Anterior cingulate cortex (tissue), 58 donors: Measurements from ENCODE around the gene APOBEC3A.
A peak's percentile ranks its signal among the peaks of the same experiment; 100 is the strongest.

Experiments
- DNase-seq, 58 donors: peaks; one replicate each; lab custom pipeline; 2025; lab: John Stamatoyannopoulos, UW

Gene APOBEC3A

DNA sequence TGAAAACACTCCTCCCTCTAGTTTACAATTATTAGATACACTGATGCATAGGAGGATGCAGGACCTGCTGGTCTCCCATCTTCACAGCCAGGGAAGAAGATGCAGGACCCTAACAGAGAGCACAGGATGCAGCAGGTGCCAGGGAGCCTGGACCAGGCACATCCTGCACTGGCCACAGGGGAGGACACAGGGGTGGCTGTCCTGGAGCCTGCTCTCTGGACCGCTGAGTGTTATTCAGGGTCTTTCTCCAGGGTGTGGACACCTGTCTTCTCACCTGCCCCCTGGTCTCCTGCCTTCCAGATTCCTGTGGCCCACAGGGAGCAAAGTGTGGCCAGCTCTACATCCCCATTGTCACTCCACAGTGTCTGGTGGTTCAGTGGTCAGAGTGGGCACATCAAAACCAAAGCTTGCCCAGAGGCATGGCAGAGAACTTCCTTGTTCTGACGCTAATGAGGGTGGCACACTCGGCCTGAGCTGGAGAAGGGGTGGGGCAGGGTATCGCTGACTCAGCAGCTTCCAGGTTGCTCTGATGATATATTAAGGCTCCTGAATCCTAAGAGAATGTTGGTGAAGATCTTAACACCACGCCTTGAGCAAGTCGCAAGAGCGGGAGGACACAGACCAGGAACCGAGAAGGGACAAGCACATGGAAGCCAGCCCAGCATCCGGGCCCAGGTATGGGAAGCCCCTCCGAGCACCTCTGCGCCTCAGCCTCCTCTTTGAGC lies at the start of gene APOBEC3A:
Gene APOBEC3A, plus strand, starts transcription at position 564 of the 725 bp plus-strand sequence. Its CDS starts 83 bp downstream, at position 647.
- DNase-seq: no peak

DNA sequence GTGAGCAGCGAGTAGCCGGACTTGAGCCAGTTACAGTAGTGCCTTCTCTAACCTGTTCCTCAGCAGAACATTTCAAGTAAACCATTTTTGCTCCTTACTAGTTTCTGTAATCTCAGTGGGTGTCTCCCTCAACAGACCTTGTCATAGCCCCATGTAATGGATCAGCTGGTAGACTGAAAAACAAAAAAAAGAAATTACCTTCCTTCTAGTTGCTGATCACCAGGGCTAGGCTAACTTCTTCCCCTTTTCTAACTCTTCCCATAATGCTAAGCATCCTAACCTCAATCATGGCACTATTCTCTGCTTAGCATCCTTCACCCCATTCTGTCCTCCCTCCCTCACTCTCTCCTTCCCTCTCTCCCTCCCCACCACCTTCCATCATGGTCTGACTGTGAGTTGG lies 49.6 kb upstream of the APOBEC3A start:
- DNase-seq: no peak

DNA sequence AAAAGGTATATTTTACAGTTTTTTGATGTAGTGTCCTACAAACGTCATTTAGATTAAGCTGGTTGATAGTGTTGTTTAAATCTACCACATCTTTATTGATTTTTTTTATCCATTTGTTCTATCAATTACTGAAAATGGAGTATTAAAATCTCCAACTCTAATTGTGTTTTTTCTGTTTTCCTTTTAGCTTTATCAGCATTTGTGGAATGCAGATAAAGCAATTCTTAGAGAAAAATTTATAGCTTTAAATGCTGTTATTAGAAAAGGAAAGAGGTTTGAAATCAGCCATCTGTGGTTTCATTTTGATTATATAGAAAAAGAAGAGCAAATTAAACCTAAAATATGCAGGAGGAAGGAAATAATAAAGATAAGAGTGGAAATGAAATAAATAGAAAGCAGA lies 46.0 kb upstream of the APOBEC3A start:
- DNase-seq: no peak

DNA sequence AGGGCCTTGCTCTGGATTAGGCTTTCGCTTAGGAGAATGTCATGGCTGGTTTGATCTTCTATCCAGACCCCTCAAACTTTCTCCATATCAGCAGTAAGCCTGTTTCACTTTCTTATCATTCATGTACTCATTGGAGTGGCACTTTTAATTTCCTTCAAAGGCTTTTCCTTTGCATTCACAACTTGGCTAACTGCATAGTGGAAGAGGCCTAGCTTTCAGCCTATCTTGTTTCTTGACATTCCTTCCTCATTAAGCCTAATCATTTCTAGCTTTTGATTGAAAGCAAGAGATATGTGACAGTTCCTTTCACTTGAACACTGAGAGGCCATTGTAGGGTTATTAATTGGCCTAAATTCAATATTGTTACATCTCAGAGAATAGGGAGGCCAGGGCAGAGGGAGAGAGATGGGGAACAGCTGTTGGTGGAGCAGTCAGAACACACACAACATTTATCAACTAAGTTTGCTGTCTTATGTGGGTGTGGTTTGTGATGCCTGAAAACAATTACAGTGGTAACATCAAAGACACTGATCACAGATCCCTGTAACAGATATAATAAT lies 37.7 kb upstream of the APOBEC3A start:
- DNase-seq: no peak

DNA sequence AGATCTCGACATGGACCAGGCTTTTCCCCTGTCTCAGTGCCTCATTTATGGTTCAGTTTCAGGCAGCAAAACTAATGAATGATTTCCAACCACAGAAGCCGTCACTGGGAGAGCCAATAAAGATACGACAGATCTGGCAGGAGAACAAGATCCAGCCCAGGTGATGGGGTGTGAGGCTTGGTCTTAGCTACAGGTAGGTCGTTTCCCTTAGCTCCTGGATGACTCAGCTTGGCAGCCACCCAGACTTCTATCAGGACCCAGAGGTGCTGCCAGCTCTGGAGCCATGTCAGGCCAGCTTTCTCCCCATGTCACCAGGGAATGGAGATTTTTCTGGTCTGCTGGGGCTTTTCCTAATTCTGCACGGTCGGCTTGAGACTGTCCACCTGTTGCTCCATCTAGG lies 36.3 kb upstream of the APOBEC3A start:
- no peak for DNase-seq

DNA sequence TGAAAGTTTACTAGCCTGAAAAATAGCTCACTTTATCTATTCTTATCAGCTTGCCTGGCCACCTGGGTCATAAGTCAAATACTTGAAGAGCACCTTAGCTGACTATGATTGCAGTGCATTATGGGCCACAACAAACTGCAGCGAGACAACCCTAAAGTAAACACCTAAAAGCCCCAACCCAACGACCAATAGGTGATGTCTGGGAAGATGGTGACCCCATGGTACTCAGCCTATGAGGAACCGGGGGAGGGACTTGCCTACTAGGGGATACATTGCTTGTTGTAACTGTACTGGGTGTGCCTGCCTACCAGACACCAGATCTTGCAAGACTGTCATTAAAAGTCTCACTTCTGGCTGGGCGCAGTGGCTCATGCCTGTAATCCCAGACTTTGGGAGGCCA lies 35.6 kb upstream of the APOBEC3A start:
- no peak for DNase-seq

DNA sequence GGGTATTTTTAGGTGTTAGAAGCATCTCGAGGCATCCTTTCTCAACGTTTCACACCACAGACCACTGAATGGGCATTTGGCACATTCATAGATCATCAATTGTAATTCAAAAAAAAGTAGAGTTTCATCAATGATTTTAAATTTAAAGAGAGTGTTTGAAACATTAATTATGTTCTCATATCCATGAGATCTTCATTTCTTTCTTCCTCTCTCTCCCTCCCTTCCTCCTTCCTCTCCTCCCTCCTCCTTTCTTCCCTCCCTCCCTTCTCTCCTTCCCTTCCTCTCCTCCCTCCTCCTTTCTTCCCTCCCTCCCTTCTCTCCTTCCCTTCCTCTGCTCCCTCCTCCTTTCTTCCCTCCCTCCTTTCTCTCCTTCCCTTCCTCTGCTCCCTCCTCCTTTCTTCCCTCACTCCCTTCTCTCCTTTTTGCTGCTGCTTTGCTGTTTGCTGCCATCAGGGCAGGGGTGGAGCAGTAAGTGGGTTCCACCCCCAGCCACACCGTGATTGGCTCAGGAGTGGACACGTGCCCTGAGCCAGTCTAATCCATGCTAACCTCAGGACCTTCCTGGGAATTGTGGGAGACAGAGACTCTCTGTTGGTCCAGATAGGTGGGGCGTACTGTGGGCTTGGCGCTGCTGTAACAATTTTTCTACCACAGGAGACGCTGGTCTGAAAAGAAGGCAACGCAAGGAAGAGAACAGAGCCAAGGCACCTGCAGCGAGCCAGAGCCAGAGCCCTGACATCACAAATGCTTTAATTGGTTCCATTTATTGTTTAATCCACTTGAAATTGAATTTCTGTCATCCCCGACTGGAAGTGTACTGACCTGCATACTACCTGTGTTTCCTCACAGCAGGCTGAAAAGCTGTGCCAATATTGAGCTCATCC lies 33.7 kb upstream of the APOBEC3A start:
- DNase-seq: peak in 55 of 58 donors; percentile 9 to 88 (median 73)

DNA sequence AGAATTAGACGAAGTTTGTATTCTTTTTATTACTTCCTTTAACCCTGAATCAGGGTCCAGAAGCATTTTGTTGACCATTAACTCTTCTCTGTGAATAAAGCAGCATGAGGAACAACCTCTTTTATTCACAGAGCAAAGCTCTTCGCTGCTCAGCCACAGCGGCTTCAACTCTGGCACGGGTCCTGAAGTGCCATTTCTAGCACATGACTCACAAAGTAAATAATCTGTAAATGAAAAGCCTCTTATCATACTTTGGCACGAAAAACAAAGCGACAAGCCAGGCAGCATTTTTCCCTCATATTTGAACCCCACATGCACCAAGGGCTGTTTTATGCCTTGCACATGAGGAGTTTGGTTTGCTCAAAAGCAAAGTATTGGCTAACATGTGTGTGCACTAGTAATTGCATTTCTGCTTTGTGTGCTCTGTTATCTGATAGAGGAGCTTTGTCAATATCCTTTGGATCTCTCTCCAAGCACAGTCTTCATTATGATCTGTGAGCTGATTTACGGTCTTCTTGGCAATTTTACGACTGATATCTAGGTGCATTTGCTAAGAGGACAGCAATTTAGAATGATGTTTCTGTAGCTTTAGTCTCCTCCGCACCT lies 33.0 kb upstream of the APOBEC3A start:
- DNase-seq: peak in 12 of 58 donors; percentile 3 to 82 (median 17)

DNA sequence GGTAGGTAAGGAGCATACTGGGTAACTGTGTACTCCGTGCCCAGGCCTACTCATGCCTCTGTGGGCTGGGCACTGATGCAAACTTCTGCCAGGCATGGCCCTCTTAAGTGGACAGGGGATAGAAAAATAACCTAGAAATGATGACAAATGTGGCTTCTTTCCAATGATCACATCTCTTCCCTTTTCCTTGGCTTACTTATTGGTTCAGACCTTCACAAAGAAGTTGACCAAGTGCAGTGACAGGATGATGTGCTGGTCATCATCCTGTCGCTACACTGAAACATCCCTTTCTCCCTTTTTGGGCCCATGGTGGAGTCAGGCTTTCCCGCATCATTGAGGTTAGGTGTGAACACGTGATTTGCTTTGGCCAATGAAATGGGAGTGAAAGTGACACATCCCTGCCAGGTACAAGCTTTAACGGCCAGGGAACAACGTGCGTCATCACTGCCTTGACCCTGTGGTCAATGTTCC lies 31.8 kb upstream of the APOBEC3A start:
- DNase-seq: no peak

DNA sequence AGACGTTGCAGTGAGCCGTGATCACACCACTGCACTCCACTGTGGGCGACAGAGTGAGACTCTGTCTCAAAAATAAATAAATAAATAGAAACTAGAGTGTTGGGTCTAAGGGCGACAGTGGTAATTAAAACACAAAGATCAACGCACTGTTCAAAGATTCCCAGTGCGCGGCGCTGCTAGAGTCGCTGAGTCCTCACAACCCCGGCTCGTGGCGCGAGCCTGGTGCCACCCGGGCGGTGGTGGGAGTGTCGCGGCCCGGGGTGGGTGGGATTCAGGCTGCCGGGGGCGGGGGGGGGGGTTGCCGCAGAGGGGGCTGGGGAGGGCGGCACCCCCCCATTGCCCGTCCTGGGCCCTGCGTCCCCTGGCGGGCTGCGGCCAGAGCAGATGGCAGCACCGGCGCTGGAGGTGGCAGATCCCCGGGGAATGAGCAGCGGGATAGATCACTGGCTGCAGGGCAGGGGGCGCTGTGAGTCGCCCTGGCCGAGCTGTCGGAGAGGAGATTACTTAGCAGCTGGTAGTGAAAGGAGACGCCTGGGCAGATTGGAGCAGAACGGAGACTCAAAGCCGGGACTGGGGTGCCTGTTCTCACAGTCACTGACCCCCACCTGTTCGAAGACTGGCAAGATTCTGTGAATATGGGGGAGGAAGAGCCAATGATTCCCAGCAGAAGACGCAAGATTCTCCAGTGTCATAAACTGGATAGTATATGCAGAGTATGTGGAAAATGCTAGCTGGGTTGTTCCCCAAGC lies 30.2 kb upstream of the APOBEC3A start:
- peak in 55 of 58 donors; percentile 8 to 85 (median 58) for DNase-seq

DNA sequence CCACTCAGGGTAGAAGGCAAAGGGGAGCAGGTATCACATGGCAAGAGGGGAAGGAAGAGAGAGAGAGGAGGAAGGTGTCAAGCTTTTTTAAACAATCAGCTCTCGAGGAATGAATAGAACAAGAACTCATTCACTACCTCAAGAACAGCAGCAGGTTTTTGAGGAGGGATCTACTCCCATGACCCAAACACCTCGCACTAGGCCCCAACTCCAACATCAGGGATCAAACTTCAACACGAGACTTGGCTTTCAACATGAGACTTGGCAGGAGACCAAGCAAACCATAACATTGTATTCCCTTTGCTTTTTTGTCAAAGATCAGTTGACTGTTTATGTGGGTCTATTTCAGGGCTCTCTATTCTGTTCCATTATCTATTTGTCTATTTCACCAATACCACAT lies 26.9 kb upstream of the APOBEC3A start:
- no peak for DNase-seq

DNA sequence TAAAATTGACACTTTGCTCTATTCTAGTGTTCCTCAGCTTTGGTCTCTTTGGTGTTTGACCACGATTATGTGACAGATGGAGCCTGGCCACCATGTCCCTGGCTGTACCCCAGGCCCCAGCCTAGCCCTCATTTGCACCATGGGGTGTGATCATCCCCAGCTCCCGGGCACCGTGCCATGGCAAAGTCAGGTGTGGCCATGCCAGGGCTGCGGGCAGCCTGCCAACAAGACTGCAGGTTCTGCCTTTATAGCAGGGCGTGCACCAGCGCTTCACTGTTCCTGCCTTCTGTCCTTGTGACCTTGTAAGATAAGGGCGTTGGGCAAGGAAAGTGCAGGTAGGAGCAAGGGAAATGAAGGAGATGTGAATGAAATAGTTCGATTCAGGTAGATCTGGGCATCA lies 22.4 kb upstream of the APOBEC3A start:
- DNase-seq: peak in 1 of 58 donors; percentile 13

DNA sequence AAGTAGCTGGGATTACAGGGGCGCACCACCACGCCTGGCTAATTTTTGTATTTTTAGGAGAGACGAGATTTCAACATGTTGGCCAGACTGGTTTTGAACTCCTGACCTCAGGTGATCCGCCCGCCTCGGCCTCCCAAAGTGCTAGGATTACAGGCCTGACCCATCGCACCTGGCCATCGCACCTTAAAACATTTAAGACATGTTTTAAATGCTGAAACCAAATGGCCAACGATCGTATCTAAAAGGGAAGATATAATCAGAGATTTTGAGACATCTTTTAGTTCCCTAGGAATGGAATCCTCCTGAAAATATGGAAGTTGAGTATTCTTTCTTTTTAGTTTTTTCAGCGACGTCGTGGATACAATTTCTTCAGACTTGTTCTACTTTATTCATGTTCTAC lies 21.8 kb upstream of the APOBEC3A start:
- no peak for DNase-seq

DNA sequence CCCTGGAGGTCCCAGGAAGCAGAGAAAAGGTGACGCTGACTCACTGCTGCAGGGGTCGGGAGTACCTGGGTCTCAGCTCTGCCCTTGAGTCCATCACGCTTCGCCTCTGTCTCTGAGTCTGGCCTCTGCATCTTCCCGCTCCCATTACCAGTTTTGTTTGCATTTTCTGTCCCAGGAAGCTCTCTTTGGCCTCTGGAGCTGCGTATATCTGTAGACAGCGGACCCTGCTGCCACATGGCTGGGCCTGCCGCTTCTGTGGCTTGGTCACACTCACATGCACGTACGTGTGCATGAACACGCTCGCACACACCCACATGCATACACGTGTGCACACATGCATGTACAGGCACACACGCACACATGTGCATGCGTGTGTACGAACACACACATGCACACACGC lies 20.8 kb upstream of the APOBEC3A start:
- DNase-seq: no peak

DNA sequence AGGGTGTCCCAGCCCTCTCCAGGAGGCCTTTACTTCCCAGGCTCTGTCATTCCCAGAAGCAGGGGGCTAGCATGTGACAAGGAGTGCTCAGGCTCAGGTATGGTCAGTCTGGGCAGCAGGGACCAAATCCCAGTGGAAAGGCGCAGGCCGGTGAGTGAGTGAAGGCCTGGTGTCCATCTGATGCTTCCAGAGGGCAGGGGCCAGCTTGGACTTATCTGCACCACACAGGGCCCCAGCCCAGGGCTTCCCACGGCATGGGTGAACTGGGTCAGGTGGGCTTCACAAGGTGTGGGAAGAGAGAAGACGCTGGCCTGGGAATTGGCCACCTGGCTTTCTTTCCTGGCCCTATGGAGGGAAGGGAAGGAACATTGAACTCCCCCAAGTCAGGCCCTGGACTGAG lies 20.4 kb upstream of the APOBEC3A start:
- no peak for DNase-seq

DNA sequence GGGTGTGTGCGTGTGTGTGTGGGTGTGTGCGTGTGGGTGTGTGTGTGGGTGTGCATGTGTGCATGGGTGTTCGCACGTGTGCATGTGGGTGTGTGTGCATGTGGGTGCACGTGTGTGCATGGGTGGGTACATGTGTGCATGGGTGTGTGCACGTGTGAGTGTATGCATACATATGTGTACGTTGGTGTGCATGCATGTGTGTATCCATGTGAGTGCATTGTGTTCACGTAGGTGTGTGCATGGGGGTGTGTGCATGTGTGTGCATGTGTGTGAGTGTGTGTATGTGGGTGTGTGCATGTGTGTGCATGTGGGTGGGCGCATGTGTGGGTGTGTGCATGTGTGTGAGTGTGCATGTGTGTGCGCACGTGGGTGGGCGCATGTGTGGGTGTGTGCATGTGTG lies 19.9 kb upstream of the APOBEC3A start:
- no peak for DNase-seq

DNA sequence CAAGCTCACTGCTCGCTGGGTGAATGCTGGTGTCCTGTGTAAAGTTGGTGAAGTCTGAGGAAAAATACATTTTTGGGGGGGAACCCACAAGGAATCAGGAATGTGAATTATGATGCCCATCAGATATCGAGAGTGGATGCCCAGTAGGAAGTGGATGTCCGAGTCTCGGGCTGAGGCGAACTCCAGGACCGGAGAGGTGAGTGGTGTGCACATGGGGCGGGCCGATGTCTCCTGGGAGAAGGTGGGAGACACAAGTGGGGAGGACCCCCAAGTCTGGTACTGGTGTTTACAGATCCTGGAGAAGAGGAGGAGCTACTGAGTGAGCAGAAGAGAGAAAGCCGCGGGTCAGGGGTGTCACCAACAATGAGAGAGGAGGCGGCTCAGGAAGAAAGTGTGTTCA lies 19.2 kb upstream of the APOBEC3A start:
- DNase-seq: no peak

DNA sequence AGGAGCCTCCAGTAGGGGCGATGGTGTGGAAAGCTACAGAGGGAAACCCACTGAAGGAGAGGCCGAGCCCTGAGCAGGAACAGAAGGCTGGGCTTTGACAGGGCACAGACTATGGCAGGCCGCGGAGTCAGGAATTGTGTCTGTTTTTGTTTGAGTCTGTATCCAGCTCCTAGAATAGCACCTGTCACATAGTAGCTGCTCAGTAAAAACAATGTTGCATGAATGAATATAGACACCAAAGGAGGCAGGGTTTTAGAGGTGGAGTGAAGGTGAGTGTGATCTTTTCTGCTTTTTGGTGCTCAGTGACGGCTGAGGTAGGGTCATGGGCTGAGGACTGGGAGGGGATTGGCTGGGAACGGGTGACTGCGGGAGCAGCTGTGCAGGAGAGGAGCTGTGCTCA lies 18.5 kb upstream of the APOBEC3A start:
- DNase-seq: no peak

DNA sequence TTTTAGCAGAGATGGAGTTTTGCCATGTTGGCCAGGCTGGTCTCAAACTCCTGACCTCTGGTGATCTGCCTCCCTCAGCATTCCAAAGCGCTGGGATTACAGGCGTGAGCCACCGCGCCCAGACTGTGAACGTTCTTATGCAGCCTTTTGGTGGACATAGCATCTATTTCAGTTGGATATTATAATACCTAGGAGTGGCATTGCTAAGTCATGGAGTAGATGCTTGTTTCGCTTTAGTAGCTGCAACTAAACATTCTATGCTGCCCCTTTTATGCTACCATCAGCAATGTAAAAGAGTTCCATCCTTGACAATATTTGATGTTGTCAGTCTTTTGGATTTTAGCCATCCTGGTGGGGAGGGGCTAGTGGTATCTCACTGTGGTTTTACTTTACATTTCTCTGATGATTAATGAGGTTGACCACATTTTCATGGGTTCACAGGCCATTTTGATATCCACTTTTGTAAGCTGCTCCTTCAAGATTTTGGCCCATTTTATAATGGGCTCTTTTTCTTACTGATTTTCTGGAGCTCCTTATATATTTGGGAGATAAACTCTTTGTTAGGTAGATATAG lies 16.5 kb upstream of the APOBEC3A start:
- no peak for DNase-seq

DNA sequence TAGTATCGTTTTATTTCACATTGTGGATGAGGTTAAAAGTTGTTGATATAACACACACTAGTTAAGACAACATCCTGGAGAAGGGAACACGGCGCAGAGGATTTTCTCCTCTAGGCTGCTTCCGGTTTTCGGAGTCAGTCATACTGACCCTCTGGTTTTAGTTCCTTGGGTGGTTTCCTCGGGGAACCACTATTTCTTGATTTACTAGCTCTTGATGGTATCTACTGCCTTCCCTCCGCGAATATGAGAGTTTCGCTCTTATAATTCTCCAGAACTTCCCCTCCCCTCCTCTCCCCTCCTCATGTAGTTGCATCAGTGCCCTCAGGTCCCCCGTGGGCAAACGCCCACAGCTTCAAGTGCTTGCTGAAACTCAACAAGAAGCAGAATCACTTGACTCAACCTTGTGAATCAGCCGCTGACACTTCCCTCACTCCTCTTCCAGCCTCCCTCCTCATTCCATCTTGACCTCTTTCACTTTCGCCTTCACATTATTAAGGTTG lies 15.9 kb upstream of the APOBEC3A start:
- peak in 2 of 58 donors; percentile 3 to 16 for DNase-seq
